DMS 273 (cell line): ENCODE data around the gene MEIKIN.
A peak's percentile ranks its signal among the peaks of the same experiment; 100 is the strongest.

Experiments used
- DNase-seq: peaks from one replicate; lab custom pipeline; 2025; ENCODE audit not compliant: unreplicated experiment; lab: John Stamatoyannopoulos, UW

Gene MEIKIN

GRCh38 chr5:131945551-131946168 lies at the start of gene MEIKIN:
MEIKIN (minus strand) TSS chr5:131945663; CDS start chr5:131945505, 158 bp downstream.
- DNase-seq = no peak

GRCh38 chr5:131994533-131995226 lies 49.2 kb upstream of the MEIKIN start:
- no peak for DNase-seq

DNA sequence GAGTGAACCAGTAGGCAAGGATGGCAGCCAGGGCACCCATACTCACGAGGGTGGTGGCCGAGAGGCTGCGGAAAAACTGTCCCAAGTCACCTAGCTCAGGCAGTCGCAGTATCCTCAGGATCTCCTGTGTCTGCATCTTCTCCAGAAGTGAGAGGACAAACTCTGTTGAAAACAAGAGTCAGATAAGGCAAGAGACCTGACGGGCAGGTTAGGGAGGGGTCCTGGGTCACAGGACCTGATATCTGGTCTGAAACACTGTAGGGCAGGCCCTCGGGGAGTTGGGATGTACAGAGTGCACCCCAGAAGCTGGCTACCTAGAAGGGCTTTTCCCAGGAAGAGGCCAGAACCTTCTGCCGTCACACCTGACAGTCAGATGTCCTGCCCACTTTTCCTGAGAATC lies 48.6 kb upstream of the MEIKIN start:
- no peak for DNase-seq

- no peak for DNase-seq
Measured at GRCh38 chr5:131993676-131994075, 48.2 kb upstream of the MEIKIN start.

DNA sequence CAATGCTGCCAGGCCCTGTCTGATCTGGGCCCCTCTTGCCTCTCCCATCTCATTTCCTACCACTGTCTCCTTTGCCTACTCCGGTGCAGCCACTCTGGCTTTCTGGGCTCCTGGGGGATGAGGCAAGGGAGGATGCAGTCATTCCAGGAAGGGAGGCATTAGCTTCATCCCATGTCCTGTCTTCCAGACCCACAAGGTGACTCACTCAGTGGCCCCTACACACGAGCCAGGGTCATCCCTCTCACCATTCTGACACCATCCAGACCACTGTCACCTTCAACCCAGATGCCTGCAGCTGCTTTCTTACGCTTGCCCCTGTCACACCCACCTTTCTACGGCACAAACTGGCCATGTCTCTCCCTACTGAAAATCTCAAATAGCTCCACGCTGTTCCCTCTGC lies 46.9 kb upstream of the MEIKIN start:
- DNase-seq = no peak

GRCh38 chr5:131991593-131992324 lies 46.3 kb upstream of the MEIKIN start:
- DNase-seq = no peak

DNA sequence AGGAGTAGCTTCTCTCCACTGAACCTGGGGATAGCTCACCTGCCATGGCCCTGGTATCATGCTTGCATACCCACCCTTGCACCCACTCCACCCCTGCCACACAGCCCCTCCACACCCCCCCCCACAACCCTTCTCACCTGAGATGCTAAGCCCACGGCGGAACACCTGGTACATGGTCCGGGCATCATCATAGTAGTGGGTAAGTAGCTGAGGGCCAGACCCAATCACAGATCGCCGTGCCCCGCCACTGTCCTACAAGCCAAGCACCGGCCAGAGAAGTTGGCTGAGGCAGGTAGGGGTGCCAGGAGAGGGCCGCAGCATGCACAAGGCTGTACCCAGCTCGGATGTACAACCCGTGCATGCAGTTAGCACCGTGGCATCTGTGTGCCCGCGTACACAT lies 45.3 kb upstream of the MEIKIN start:
- no peak for DNase-seq

GRCh38 chr5:131988601-131989000 lies 43.1 kb upstream of the MEIKIN start:
- DNase-seq = no peak

DNA sequence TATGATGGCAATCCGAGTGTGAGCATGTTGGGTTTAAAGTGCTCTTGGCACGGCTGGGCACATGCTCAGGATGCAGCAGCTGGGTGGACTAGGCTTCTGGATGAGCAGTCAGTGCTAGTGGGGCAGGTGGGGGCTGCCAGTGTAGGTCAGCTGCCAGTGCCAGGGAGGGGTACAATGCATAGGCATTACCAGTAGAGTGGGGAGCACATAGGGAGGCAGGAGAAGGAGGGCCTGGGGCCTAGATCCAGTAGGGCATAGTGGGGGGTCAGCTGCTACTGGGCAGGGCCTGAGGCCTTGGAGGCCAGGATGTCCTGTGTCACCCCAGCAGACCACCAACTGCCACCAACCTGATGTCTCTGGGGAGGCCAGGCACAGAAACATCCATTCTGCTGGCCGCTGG lies 41.8 kb upstream of the MEIKIN start:
- DNase-seq = no peak

- no peak for DNase-seq
Measured at GRCh38 chr5:131986161-131986912, 40.9 kb upstream of the MEIKIN start.

- DNase-seq = no peak
Measured at GRCh38 chr5:131984956-131985665, 39.6 kb upstream of the MEIKIN start.

- peak; percentile 31 for DNase-seq
Measured at GRCh38 chr5:131983244-131983771, 37.8 kb upstream of the MEIKIN start.

- DNase-seq = no peak
Measured at GRCh38 chr5:131981516-131981915, 36.1 kb upstream of the MEIKIN start.

- no peak for DNase-seq
Measured at GRCh38 chr5:131980696-131981095, 35.2 kb upstream of the MEIKIN start.

DNA sequence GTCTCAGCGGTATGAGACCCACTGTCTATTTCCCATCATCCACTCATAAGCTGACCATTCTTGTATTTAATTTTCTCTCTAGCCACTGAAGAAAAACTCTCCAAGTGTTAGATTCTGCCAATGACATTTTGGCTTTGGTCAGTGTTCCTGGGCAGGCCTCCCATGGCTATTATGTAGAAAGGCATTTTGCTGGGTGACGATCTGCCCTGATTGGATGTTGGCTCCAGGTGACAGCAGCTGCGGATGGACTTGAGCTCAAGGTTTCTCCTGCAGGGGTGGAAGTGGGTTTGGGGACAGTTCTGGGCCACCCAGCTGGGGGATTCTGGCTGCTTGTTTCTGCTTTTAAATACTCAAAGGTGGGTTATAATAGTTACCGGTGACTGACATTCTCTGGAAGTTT lies 34.4 kb upstream of the MEIKIN start:
- no peak for DNase-seq

DNA sequence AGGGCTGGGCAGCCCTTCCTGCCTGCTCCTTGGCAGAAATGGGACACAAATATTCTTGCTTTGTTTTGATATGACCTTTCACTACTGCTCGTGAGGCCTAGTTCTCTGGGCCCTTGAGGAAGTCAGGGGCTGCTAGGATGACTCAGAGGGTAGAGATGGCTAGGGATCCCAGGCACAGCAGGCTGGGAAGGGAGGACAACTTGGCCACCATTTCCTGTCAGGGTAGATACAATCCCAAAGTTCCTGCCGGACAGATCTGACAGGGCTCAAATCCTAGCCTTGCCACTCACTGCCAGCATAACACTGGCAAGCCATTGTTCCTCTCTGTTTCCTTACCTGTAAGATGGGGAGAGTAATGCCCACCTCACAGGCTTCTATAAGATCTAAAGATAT lies 31.7 kb upstream of the MEIKIN start:
- no peak for DNase-seq

- DNase-seq = no peak
Measured at GRCh38 chr5:131976414-131977211, 31.1 kb upstream of the MEIKIN start.

GRCh38 chr5:131974956-131975726 lies 29.7 kb upstream of the MEIKIN start:
- DNase-seq = no peak

- DNase-seq = no peak
Measured at GRCh38 chr5:131974622-131974955, 29.1 kb upstream of the MEIKIN start.
